ENCODE data around the gene PHF5A.

PHF5A gene

GRCh38 chr22:41411021-41411851, 57.3 kb downstream of the PHF5A start:
- DNase-seq = no peak

DNA sequence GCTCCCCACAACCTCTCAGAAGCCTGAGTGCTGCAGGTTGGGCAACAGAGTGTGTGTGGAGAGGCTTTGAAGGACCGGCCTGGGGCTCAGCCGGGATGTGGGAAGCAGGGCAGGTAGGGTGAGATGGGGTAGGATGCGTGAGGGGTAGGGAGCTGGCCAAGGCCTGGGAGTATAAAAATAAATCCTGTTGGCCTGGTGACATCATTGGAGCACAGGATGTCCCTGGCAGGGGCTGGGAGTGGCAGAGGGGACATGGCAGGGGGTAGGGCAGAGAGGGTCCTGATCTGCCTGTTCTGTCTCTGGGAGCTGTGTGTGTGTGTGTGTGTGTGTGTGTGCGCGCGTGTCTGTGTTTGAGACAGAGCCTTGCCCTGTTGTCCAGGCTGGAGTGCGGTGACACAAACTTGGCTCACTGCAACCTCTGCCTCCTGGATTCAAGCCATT, 58.2 kb downstream of the PHF5A start:
- DNase-seq = no peak
